Stimulated activated CD4-positive, alpha-beta T cell treated with anti-CD3 and anti-CD28 coated beads, Interleukin-12 subunit alpha, Interleukin-12 subunit beta, amount 100 ng/mL, for 4 hours (primary cell): ENCODE measurements around the gene SLC22A23.

Source experiments
- DNase-seq: peaks from one replicate; pipeline ENCODE4 v3.0.0-alpha.2; 2020

Gene SLC22A23

GRCh38 chr6:3293271-3294155 is 163.3 kb downstream of the SLC22A23 start:
- no peak for DNase-seq

GRCh38 chr6:3292431-3293197 is 164.2 kb downstream of the SLC22A23 start:
- no peak for DNase-seq

- no peak for DNase-seq
These were observed 164.9 kb downstream of the SLC22A23 start for GRCh38 chr6:3291987-3292386.

- no peak for DNase-seq
These were observed 165.5 kb downstream of the SLC22A23 start for GRCh38 chr6:3291346-3291745.

- DNase-seq: no peak
These were observed 166.0 kb downstream of the SLC22A23 start for GRCh38 chr6:3290931-3291211.

- DNase-seq: no peak
These were observed 166.5 kb downstream of the SLC22A23 start for GRCh38 chr6:3290149-3290930.

GRCh38 chr6:3289664-3290055 is 167.2 kb downstream of the SLC22A23 start:
- no peak for DNase-seq

GRCh38 chr6:3288711-3289663 is 167.9 kb downstream of the SLC22A23 start:
- DNase-seq: no peak

- no peak for DNase-seq
These were observed 168.7 kb downstream of the SLC22A23 start for GRCh38 chr6:3287976-3288707.

- DNase-seq: no peak
These were observed 169.5 kb downstream of the SLC22A23 start for GRCh38 chr6:3287308-3287707.

GRCh38 chr6:3286641-3287171 is 170.1 kb downstream of the SLC22A23 start:
- DNase-seq: no peak

- no peak for DNase-seq
These were observed 171.1 kb downstream of the SLC22A23 start for GRCh38 chr6:3285732-3286131.

- DNase-seq: no peak
These were observed 171.7 kb downstream of the SLC22A23 start for GRCh38 chr6:3285049-3285639.

- DNase-seq: no peak
These were observed 172.4 kb downstream of the SLC22A23 start for GRCh38 chr6:3284436-3284876.

- no peak for DNase-seq
These were observed 173.0 kb downstream of the SLC22A23 start for GRCh38 chr6:3283641-3284435.

GRCh38 chr6:3283241-3283640 is 173.6 kb downstream of the SLC22A23 start:
- DNase-seq: no peak

- DNase-seq: no peak
These were observed 174.2 kb downstream of the SLC22A23 start for GRCh38 chr6:3282476-3283236.

GRCh38 chr6:3281631-3282475 is 175.0 kb downstream of the SLC22A23 start:
- DNase-seq: no peak
